ENCODE results near the gene ELK1.

DNA sequence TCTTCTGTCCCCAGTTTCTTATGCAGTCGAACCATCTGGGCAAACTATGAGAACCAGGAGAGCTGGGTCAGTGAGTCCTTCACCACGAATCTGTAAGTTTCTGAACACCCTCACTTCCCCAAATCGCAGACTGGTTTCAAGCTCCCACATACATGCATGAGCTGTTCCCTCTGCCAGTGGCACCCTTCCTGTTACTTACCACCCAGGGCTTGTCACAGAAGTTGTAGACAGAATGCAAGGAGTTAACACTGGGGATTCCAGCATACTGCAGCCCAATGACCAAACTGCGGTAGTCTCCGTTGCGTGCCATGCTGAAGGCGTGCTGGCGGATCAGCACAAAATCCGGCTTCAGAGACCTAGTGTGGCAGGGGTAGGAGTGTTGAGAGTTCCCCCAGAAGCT lies 45.3 kb downstream of the ELK1 start:
- TF ChIP-seq CTCF (conservative IDR thresholded peaks at IDR 0.05) (no peak), EZH2 (IDR thresholded peaks at IDR 0.05; ENCODE audit: low read depth) (no peak)

All from PC-9 (cell line).